IPS DF 6.9 (cell line): Measurements from ENCODE around the gene MDM2.

Source experiments
- DNase-seq: peaks from one replicate; pipeline ENCODE4 v3.0.0-alpha.2; 2013; ENCODE audit warnings: low read depth, low spot score
- H3K27ac ChIP-seq: one replicate; pipeline ENCODE4 v1.5.1; 2013; ENCODE audit warnings: low read length, control low read depth
- H3K27me3 ChIP-seq: 2 replicates; pipeline ENCODE4 v1.6.1; 2013; ENCODE audit warnings: mild to moderate bottlenecking, low read length; ENCODE audit not compliant: control insufficient read depth, insufficient read depth
- H3K36me3 ChIP-seq: 2 replicates; pipeline ENCODE4 v1.6.1; 2013; ENCODE audit warnings: low read length; ENCODE audit not compliant: control insufficient read depth, insufficient read depth
- H3K4me1 ChIP-seq: 2 replicates; pipeline ENCODE4 v1.6.1; 2013; ENCODE audit warnings: low read length; ENCODE audit not compliant: control insufficient read depth, insufficient read depth
- H3K4me3 ChIP-seq: 2 replicates; pipeline ENCODE4 v1.5.1; 2013; ENCODE audit warnings: mild to moderate bottlenecking, low read length
- H3K9me3 ChIP-seq: 2 replicates; pipeline ENCODE4 v1.6.1; 2013; ENCODE audit warnings: low read length, inconsistent platforms; ENCODE audit not compliant: control insufficient read depth, insufficient read depth
- WGBS: extraction: QIAGEN DNeasy Blood & Tissue Kit; methylation state at CpG from one replicate; pipeline ENCODE4 v1.1.7; 2013; ENCODE audit warnings: mixed read lengths, missing lambda C conversion rate; ENCODE audit not compliant: insufficient read length, insufficient coverage; 5-methylcytosine and 5-hydroxymethylcytosine counted together

Gene MDM2

GRCh38 chr12:68807576-68808387 lies at the start of gene MDM2:
TSS of gene MDM2 (plus strand) at chr12:68808177. CDS start at chr12:68808478, 301 bp downstream.
- Histone ChIP-seq H3K27ac (no peak within 1 kb of the TSS), H3K4me3 (peak within 1 kb of the TSS; percentile 61), H3K27me3 (no peaks in the 10 kb centered on the region), H3K36me3 (no peaks in the 10 kb centered on the region; the same call in 1 of the 2 replicates), H3K4me1 (peaks cover 6% of the 10 kb centered on the region), H3K9me3 (no peaks in the 10 kb centered on the region)
- DNase-seq, result peak; percentile 73
- no CpG with 5 or more reads among the region's 72 CpGs for WGBS

- Histone ChIP-seq H3K4me1 (no peaks in the 10 kb centered on the region), H3K4me3 (no peak overlapping the region), H3K36me3 (peaks cover 2% of the 10 kb centered on the region; the same call in 1 of the 2 replicates), H3K27ac (no peak overlapping the region), H3K27me3 (no peaks in the 10 kb centered on the region), H3K9me3 (no peaks in the 10 kb centered on the region)
- no CpG with 5 or more reads among the region's 5 CpGs for WGBS
- no peak for DNase-seq
Measured at GRCh38 chr12:68759852-68760251, 48.1 kb upstream of the MDM2 start.

- no CpG with 5 or more reads among the region's 7 CpGs for WGBS
- Histone ChIP-seq H3K4me1 (no peaks in the 10 kb centered on the region), H3K27me3 (no peaks in the 10 kb centered on the region), H3K36me3 (peaks cover 2% of the 10 kb centered on the region; the same call in 1 of the 2 replicates), H3K27ac (no peak overlapping the region), H3K4me3 (no peak overlapping the region), H3K9me3 (no peaks in the 10 kb centered on the region)
- DNase-seq, result no peak
Measured at GRCh38 chr12:68760806-68761441, 47.1 kb upstream of the MDM2 start.

DNA sequence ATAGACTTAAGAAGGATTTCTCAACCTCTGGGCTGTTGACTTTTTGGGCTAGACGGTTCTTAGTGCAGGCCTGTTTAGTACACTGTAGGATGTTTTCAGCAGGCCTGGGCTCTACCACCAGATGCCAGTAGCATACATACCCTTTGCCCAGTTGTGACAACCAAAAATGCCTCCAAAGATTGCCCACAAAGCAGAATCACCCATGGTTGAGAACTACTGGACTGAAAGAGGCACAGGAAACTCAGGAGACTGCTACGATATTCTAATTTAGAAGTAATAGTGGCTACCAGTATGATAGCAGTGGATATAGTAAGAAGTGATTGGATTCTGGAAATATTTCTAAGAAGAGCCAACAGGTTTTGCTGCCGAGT lies 46.5 kb upstream of the MDM2 start:
- Histone ChIP-seq H3K4me3 (no peak overlapping the region), H3K27me3 (no peaks in the 10 kb centered on the region), H3K27ac (no peak overlapping the region), H3K36me3 (peaks cover 2% of the 10 kb centered on the region; the same call in 1 of the 2 replicates), H3K4me1 (no peaks in the 10 kb centered on the region), H3K9me3 (no peaks in the 10 kb centered on the region)
- no CpG with 5 or more reads among the region's 3 CpGs for WGBS
- no peak for DNase-seq

- Histone ChIP-seq H3K4me3 (no peak overlapping the region), H3K36me3 (peaks cover 4% of the 10 kb centered on the region; the same call in 1 of the 2 replicates), H3K27ac (no peak overlapping the region), H3K27me3 (no peaks in the 10 kb centered on the region), H3K4me1 (no peaks in the 10 kb centered on the region), H3K9me3 (no peaks in the 10 kb centered on the region)
- DNase-seq, result no peak
- no CpG with 5 or more reads among the region's 8 CpGs for WGBS
Measured at GRCh38 chr12:68761901-68762630, 45.9 kb upstream of the MDM2 start.

DNA sequence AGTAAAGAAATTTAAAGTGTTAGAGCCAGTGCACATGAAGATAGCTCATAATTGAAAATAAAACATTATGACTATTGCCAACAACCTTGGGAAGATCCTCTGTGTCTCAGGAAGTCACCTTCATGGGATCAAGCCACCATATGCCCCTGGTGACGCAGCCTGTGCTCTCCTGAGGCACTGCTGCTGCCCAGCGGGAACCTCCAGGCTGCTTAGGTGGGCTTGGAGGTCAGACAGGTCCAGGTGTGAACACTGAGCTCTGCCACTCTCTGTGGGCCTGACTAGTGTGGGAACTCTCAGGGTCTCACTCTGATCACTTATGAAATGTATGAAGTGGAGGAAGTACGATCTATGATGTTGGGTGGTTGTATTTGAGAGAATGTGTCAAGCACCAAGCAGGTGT lies 45.3 kb upstream of the MDM2 start:
- Histone ChIP-seq H3K36me3 (peaks cover 4% of the 10 kb centered on the region; the same call in 1 of the 2 replicates), H3K9me3 (no peaks in the 10 kb centered on the region), H3K27me3 (no peaks in the 10 kb centered on the region), H3K4me3 (no peak overlapping the region), H3K4me1 (no peaks in the 10 kb centered on the region), H3K27ac (no peak overlapping the region)
- DNase-seq, result no peak
- no CpG with 5 or more reads among the region's 3 CpGs for WGBS

GRCh38 chr12:68765696-68766095 lies 42.3 kb upstream of the MDM2 start:
- Histone ChIP-seq H3K27me3 (no peaks in the 10 kb centered on the region), H3K4me1 (no peaks in the 10 kb centered on the region), H3K27ac (no peak overlapping the region), H3K4me3 (no peak overlapping the region), H3K9me3 (no peaks in the 10 kb centered on the region), H3K36me3 (peaks cover 4% of the 10 kb centered on the region; the same call in 1 of the 2 replicates)
- DNase-seq, result no peak
- no CpG with 5 or more reads among the region's 1 CpG for WGBS

GRCh38 chr12:68766646-68767045 lies 41.3 kb upstream of the MDM2 start:
- WGBS, result no CpG with 5 or more reads among the region's 2 CpGs
- Histone ChIP-seq H3K36me3 (peaks cover 2% of the 10 kb centered on the region; the same call in 1 of the 2 replicates), H3K4me1 (no peaks in the 10 kb centered on the region), H3K27ac (no peak overlapping the region), H3K4me3 (no peak overlapping the region), H3K27me3 (no peaks in the 10 kb centered on the region), H3K9me3 (no peaks in the 10 kb centered on the region)
- DNase-seq, result no peak

- Histone ChIP-seq H3K27me3 (no peaks in the 10 kb centered on the region), H3K4me1 (no peaks in the 10 kb centered on the region), H3K36me3 (peaks cover 2% of the 10 kb centered on the region; the same call in 1 of the 2 replicates), H3K27ac (no peak overlapping the region), H3K9me3 (no peaks in the 10 kb centered on the region), H3K4me3 (no peak overlapping the region)
- no peak for DNase-seq
- no CpG with 5 or more reads among the region's 7 CpGs for WGBS
Measured at GRCh38 chr12:68767191-68767590, 40.8 kb upstream of the MDM2 start.

- H3K9me3 ChIP-seq, result no peaks in the 10 kb centered on the region
- whole genome bisulfite sequencing, result no CpG with 5 or more reads among the region's 4 CpGs
- H3K4me3 ChIP-seq, result no peak overlapping the region
- H3K4me1 ChIP-seq, result no peaks in the 10 kb centered on the region
- no peaks in the 10 kb centered on the region for H3K27me3 ChIP-seq
- peaks cover 2% of the 10 kb centered on the region; the same call in 1 of the 2 replicates for H3K36me3 ChIP-seq
- DNase-seq, result no peak
- no peak overlapping the region for H3K27ac ChIP-seq
Measured at GRCh38 chr12:68768431-68768939, 39.5 kb upstream of the MDM2 start.
